Epithelial cell of proximal tubule (primary cell): Measurements from ENCODE around the gene DOCK10. TPM values are rescaled to one million over a fixed set of nuclear protein-coding genes. Genes with fewer than 3 reads are reported as not detected.

ENCODE experiments used
- DNase-seq: peaks from one replicate; pipeline ENCODE4 v3.0.0-alpha.2; 2011; ENCODE audit warnings: low read depth
- H3K4me3 ChIP-seq: 2 replicates; pipeline ENCODE4 v1.5.1; 2011; ENCODE audit warnings: low read depth, mild to moderate bottlenecking, low read length
- total RNA-seq: library from RNA; depleted of rRNA; stranded (reverse); fragments of >200 nt; gene quantifications from 2 replicates; pipeline ENCODE4 v1.2.3, GENCODE V29; 2015
- TF ChIP-seq, protein P1 (sequence below): conservative IDR thresholded peaks from 2 replicates; pipeline ENCODE4 v1.5.1; 2012; ENCODE audit warnings: low read depth, mild to moderate bottlenecking, low read length

The DOCK10 gene
- total RNA-seq, 1 donor from 2014 or later = 2.1 TPM

DNA sequence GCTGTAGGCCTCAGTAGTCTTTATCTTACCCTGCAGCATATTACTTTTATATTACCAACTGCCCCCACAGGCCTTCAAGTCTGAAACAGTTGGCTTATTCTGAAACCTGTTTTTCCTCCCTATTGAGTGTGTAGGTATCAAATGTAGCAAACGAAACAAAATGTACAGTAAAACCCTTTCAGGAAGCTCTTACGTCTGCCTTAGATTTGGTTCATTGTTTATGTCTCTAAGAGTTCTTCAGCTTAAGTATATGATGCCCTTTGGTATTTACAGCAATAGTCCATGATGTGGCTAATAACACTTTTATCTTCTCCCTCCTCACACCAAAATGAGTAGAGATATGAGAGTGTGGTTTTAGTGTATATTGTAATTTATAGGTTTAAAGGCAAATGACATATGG lies 108.8 kb downstream of the DOCK10 start:
- TF ChIP-seq, protein P1, sequence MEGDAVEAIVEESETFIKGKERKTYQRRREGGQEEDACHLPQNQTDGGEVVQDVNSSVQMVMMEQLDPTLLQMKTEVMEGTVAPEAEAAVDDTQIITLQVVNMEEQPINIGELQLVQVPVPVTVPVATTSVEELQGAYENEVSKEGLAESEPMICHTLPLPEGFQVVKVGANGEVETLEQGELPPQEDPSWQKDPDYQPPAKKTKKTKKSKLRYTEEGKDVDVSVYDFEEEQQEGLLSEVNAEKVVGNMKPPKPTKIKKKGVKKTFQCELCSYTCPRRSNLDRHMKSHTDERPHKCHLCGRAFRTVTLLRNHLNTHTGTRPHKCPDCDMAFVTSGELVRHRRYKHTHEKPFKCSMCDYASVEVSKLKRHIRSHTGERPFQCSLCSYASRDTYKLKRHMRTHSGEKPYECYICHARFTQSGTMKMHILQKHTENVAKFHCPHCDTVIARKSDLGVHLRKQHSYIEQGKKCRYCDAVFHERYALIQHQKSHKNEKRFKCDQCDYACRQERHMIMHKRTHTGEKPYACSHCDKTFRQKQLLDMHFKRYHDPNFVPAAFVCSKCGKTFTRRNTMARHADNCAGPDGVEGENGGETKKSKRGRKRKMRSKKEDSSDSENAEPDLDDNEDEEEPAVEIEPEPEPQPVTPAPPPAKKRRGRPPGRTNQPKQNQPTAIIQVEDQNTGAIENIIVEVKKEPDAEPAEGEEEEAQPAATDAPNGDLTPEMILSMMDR = no peak
- no peak overlapping the region for H3K4me3 ChIP-seq
- DNase-seq = no peak

DNA sequence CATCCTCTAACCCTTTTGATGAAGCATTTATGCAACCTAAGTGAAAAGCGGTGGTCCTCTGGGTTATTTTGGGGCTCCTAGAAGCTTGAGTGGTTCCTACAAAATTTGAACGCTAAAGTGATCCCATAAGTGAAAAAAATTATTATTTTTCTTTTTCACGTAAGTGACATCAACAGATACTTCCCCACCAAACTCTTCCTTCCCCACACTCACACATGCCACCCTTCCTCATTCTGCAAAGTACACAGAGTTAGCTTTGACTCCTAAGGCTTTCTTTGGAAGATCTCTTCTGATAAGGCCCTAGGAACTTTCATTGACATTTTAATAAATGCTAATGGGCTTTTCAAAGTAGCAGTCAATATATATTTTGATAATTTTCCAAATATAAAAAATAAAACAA lies 109.7 kb downstream of the DOCK10 start:
- DNase-seq = no peak
- no peak overlapping the region for H3K4me3 ChIP-seq
- TF ChIP-seq, protein P1 = no peak

GRCh38 chr2:224931956-224932355 lies 110.3 kb downstream of the DOCK10 start:
- DNase-seq = no peak
- TF ChIP-seq, protein P1 = no peak
- H3K4me3 ChIP-seq = no peak overlapping the region

GRCh38 chr2:224930990-224931389 lies 111.3 kb downstream of the DOCK10 start:
- H3K4me3 ChIP-seq = no peak overlapping the region
- DNase-seq = no peak
- TF ChIP-seq, protein P1 = peak; percentile 26

DNA sequence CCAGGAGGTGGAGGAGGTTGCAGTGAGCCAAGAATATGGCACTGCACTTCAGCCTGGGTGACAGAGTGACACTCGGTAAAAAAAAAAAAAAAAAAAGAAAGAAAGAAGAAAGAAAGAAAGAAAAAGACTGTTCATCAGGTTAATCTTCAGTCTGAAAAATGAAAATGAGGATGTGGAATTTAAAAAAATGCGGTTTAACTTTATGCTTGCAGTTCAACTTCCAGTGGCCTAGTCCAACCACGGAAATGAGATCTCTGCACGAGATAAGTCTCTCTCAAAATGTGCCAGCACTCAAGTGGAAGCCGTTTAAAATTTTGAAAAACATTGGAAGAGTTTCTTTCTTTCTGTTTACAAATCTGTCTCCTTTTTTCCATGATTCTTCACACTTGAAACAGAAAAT lies 112.1 kb downstream of the DOCK10 start:
- no peak for DNase-seq
- TF ChIP-seq, protein P1 = no peak
- no peak overlapping the region for H3K4me3 ChIP-seq

DNA sequence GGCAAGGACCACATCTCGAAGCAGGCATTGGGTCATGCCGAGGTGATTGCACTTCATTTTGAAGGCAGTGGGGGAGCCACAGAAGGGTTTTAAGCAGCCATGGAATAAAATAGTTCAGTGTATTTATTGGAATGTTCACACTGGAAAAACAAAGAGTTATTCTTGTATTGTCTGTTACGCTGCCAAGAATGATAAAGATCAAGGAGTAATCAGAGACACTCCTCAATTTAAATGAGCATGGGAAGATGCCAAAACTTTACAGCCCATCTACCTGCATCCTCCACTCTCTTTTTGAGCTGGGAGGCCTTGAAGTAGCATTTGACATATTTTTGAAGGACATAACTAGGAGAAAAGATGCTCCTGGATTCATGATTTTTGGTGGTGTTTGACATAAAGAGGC lies 112.8 kb downstream of the DOCK10 start:
- H3K4me3 ChIP-seq = no peak overlapping the region
- TF ChIP-seq, protein P1 = no peak
- DNase-seq = no peak

GRCh38 chr2:224927646-224928173 lies 114.6 kb downstream of the DOCK10 start:
- H3K4me3 ChIP-seq = no peak overlapping the region
- no peak for DNase-seq
- TF ChIP-seq, protein P1 = no peak
